HEK293 (cell line): ENCODE measurements around the gene SLC25A31.
A peak's percentile ranks its signal among the peaks of the same experiment; 100 is the strongest.

Source experiments
- HOXA7 ChIP-seq: sonication (generic); formaldehyde crosslinking; IDR thresholded peaks from 2 replicates; pipeline ENCODE4 v1.8.1; 2022; ENCODE audit warnings: missing genetic modification reagents, borderline replicate concordance
- KLF7 ChIP-seq: fragments of 450-650 bp; formaldehyde crosslinking; IDR thresholded peaks from 2 replicates; pipeline ENCODE4 v1.5.1; 2016; ENCODE audit warnings: missing biosample characterization, missing genetic modification characterization, borderline replicate concordance
- KLF9 ChIP-seq: fragments of 450-650 bp; formaldehyde crosslinking; IDR thresholded peaks from 2 replicates; pipeline ENCODE4 v1.5.1; 2016; ENCODE audit warnings: missing biosample characterization, missing genetic modification characterization, low read depth
- SP2 ChIP-seq: fragments of 450-650 bp; formaldehyde crosslinking; IDR thresholded peaks from 2 replicates; pipeline ENCODE4 v1.5.1; 2016; ENCODE audit warnings: missing biosample characterization, missing genetic modification characterization
- ZBTB1 ChIP-seq: fragments of 450-650 bp; formaldehyde crosslinking; IDR thresholded peaks from 2 replicates; pipeline ENCODE4 v1.5.1; 2016; ENCODE audit warnings: missing biosample characterization, missing genetic modification characterization
- ZBTB20 ChIP-seq: fragments of 450-650 bp; formaldehyde crosslinking; IDR thresholded peaks from 2 replicates; pipeline ENCODE4 v1.5.1; 2016; ENCODE audit warnings: missing biosample characterization, missing genetic modification characterization
- ZFP69B ChIP-seq: fragments of 450-650 bp; formaldehyde crosslinking; IDR thresholded peaks from 2 replicates; pipeline ENCODE4 v1.5.1; 2016; ENCODE audit warnings: missing biosample characterization, missing genetic modification characterization
- ZIC2 ChIP-seq: fragments of 450-650 bp; formaldehyde crosslinking; IDR thresholded peaks from 2 replicates; pipeline ENCODE4 v1.5.1; 2016; ENCODE audit warnings: missing biosample characterization, missing genetic modification characterization
- ZNF112 ChIP-seq: fragments of 450-650 bp; formaldehyde crosslinking; IDR thresholded peaks from 2 replicates; pipeline ENCODE4 v1.5.0; 2017; ENCODE audit warnings: missing biosample characterization, missing genetic modification characterization
- ZNF174 ChIP-seq: fragments of 450-650 bp; formaldehyde crosslinking; IDR thresholded peaks from 2 replicates; pipeline ENCODE4 v1.5.0; 2017; ENCODE audit warnings: missing biosample characterization, mild to moderate bottlenecking, missing genetic modification characterization
- ZNF19 ChIP-seq: fragments of 450-650 bp; formaldehyde crosslinking; IDR thresholded peaks from 2 replicates; pipeline ENCODE4; 2016; ENCODE audit warnings: missing biosample characterization, missing genetic modification characterization, low read depth
- ZNF2 ChIP-seq: fragments of 450-650 bp; formaldehyde crosslinking; IDR thresholded peaks from 2 replicates; pipeline ENCODE4 v1.5.1; 2016; ENCODE audit warnings: missing biosample characterization, missing genetic modification characterization
- ZNF214 ChIP-seq: fragments of 450-650 bp; formaldehyde crosslinking; IDR thresholded peaks from 2 replicates; pipeline ENCODE4 v1.5.1; 2017; ENCODE audit warnings: missing biosample characterization, mild to moderate bottlenecking, missing genetic modification characterization, borderline replicate concordance
- ZNF239 ChIP-seq: fragments of 450-650 bp; formaldehyde crosslinking; IDR thresholded peaks from 2 replicates; pipeline ENCODE4 v1.5.1; 2016; ENCODE audit warnings: missing biosample characterization, missing genetic modification characterization
- ZNF350 ChIP-seq: fragments of 450-650 bp; formaldehyde crosslinking; IDR thresholded peaks from 2 replicates; pipeline ENCODE4 v1.5.0; 2017; ENCODE audit warnings: missing biosample characterization, mild to moderate bottlenecking, missing genetic modification characterization
- ZNF354C ChIP-seq: fragments of 450-650 bp; formaldehyde crosslinking; IDR thresholded peaks from 2 replicates; pipeline ENCODE4 v1.5.1; 2016; ENCODE audit warnings: missing biosample characterization, missing genetic modification characterization, low read depth, borderline replicate concordance
- ZNF510 ChIP-seq: fragments of 450-650 bp; formaldehyde crosslinking; IDR thresholded peaks from 2 replicates; pipeline ENCODE4 v1.5.1; 2018; ENCODE audit warnings: mild to moderate bottlenecking, missing genetic modification characterization, missing biosample characterization; ENCODE audit not compliant: insufficient replicate concordance
- ZNF514 ChIP-seq: fragments of 450-650 bp; formaldehyde crosslinking; IDR thresholded peaks from 2 replicates; pipeline ENCODE4 v1.5.1; 2016; ENCODE audit warnings: missing biosample characterization, missing genetic modification characterization
- ZNF521 ChIP-seq: fragments of 450-650 bp; formaldehyde crosslinking; IDR thresholded peaks from 2 replicates; pipeline ENCODE4 v1.5.1; 2017; ENCODE audit warnings: missing biosample characterization, mild to moderate bottlenecking, missing genetic modification characterization
- ZNF530 ChIP-seq: fragments of 450-650 bp; formaldehyde crosslinking; IDR thresholded peaks from 2 replicates; pipeline ENCODE4 v1.5.1; 2016; ENCODE audit warnings: low read depth, missing biosample characterization, missing genetic modification characterization
- ZNF560 ChIP-seq: fragments of 450-650 bp; formaldehyde crosslinking; IDR thresholded peaks from 2 replicates; pipeline ENCODE4 v1.5.1; 2017; ENCODE audit warnings: missing biosample characterization, missing genetic modification characterization, borderline replicate concordance
- ZNF623 ChIP-seq: fragments of 450-650 bp; formaldehyde crosslinking; IDR thresholded peaks from 2 replicates; pipeline ENCODE4 v1.5.1; 2016; ENCODE audit warnings: missing biosample characterization, missing genetic modification characterization
- ZNF624 ChIP-seq: fragments of 450-650 bp; formaldehyde crosslinking; IDR thresholded peaks from 2 replicates; pipeline ENCODE4 v1.5.1; 2017; ENCODE audit warnings: missing biosample characterization, missing genetic modification characterization
- ZNF629 ChIP-seq: fragments of 450-650 bp; formaldehyde crosslinking; IDR thresholded peaks from 2 replicates; pipeline ENCODE4 v1.5.1; 2017; ENCODE audit warnings: missing biosample characterization, missing genetic modification characterization
- ZNF670 ChIP-seq: fragments of 450-650 bp; formaldehyde crosslinking; IDR thresholded peaks from 2 replicates; pipeline ENCODE4 v1.5.1; 2016; ENCODE audit warnings: missing biosample characterization, missing genetic modification characterization, low read depth
- ZNF677 ChIP-seq: fragments of 450-650 bp; IDR thresholded peaks from 2 replicates; pipeline ENCODE4 v1.5.0; 2018; ENCODE audit warnings: missing biosample characterization, mild to moderate bottlenecking, missing genetic modification characterization, moderate library complexity
- ZNF792 ChIP-seq: fragments of 450-650 bp; formaldehyde crosslinking; IDR thresholded peaks from 2 replicates; pipeline ENCODE4 v1.5.1; 2016; ENCODE audit warnings: missing biosample characterization, missing genetic modification characterization
- ZNF837 ChIP-seq: fragments of 450-650 bp; formaldehyde crosslinking; IDR thresholded peaks from 2 replicates; pipeline ENCODE4 v1.5.1; 2016; ENCODE audit warnings: missing biosample characterization, missing genetic modification characterization
- ZSCAN30 ChIP-seq: fragments of 450-650 bp; IDR thresholded peaks from 2 replicates; pipeline ENCODE4 v1.5.1; 2018; ENCODE audit warnings: missing biosample characterization, mild to moderate bottlenecking, missing genetic modification characterization, moderate library complexity
- TF ChIP-seq, protein P1 (sequence below): fragments of 450-650 bp; formaldehyde crosslinking; IDR thresholded peaks from 2 replicates; pipeline ENCODE4 v1.5.1; 2017; ENCODE audit warnings: missing biosample characterization, missing genetic modification characterization
- TF ChIP-seq, protein P2 (sequence below): fragments of 450-650 bp; formaldehyde crosslinking; IDR thresholded peaks from 2 replicates; pipeline ENCODE4; 2016; ENCODE audit warnings: missing biosample characterization, missing genetic modification characterization
- TF ChIP-seq, protein P3 (sequence below): fragments of 450-650 bp; formaldehyde crosslinking; IDR thresholded peaks from 2 replicates; pipeline ENCODE4 v1.5.1; 2016; ENCODE audit warnings: missing biosample characterization, missing genetic modification characterization
- TF ChIP-seq, protein P4 (sequence below): IDR thresholded peaks from 2 replicates; pipeline ENCODE4 v1.6.1; 2011; ENCODE audit warnings: mild to moderate bottlenecking, low read depth, low read length, borderline replicate concordance
- TF ChIP-seq, protein P5 (sequence below): sonication (generic); formaldehyde crosslinking; IDR thresholded peaks from 2 replicates; pipeline ENCODE4 v1.8.1; 2022; ENCODE audit warnings: mild to moderate bottlenecking, moderate library complexity, missing genetic modification reagents
- TF ChIP-seq, protein P6 (sequence below): fragments of 450-650 bp; formaldehyde crosslinking; IDR thresholded peaks from 2 replicates; pipeline ENCODE4 v1.5.1; 2016; ENCODE audit warnings: missing biosample characterization, missing genetic modification characterization

Gene SLC25A31

DNA sequence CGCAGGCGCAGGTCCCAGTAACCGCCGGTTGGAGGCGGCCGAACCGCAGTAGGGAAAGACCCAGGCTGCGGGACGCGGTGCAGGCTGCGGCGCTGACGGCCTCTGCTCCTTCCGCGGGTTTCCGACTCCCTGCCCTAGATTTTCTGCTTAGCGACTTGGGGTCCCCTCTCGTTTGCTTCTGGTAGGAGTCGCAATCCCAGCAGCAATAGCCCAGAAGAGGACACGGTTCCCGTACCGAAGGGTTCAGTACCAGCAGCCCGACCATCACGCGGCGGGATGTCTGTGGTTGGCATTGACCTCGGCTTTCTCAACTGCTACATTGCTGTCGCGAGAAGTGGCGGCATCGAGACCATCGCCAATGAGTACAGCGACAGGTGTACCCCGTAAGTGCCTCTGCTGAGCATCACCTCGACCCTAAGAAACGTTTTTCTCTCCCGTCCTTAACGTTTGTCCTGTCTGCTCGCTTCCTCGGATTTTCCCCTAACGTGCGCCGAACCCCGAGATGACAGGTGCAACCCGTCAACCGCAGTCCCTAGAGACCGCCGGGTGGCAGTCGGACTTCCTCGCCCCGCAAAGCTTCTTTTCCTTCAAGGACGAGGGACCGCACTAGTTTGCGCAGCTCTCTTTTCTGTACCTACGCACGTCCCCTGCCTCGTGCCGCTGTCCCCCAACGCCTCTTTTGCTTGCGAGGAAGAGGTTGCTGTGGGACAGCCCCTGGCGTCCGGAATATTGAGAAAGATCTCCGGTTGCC lies 52.2 kb downstream of the SLC25A31 start, which contains the start of gene HSPA4L (continued):
- TF ChIP-seq, protein P1, sequence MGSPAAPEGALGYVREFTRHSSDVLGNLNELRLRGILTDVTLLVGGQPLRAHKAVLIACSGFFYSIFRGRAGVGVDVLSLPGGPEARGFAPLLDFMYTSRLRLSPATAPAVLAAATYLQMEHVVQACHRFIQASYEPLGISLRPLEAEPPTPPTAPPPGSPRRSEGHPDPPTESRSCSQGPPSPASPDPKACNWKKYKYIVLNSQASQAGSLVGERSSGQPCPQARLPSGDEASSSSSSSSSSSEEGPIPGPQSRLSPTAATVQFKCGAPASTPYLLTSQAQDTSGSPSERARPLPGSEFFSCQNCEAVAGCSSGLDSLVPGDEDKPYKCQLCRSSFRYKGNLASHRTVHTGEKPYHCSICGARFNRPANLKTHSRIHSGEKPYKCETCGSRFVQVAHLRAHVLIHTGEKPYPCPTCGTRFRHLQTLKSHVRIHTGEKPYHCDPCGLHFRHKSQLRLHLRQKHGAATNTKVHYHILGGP (tag by site-specific recombination): no peak
- no peak for TF ChIP-seq ZNF837 (tag by site-specific recombination)
- no peak for TF ChIP-seq SP2 (tag by site-specific recombination)
- no peak for TF ChIP-seq ZNF514
- TF ChIP-seq ZNF560 (tag by site-specific recombination): no peak
- TF ChIP-seq ZNF792 (tag by site-specific recombination): no peak; the same call in 1 of the 2 replicates
- peak; percentile 66; the same call in 1 of the 2 replicates for TF ChIP-seq ZFP69B (tag by site-specific recombination)
- no peak for TF ChIP-seq ZNF354C (tag by site-specific recombination)
- no peak for TF ChIP-seq ZNF510 (tag by site-specific recombination)
- no peak for TF ChIP-seq ZNF174 (tag by site-specific recombination)
- 0 out of 2 replicates have a peak, but pooled peaks have one; percentile 6 for TF ChIP-seq ZNF623 (tag by site-specific recombination)
- no peak for TF ChIP-seq ZNF350 (tag by site-specific recombination)
- no peak for TF ChIP-seq ZNF670 (tag by site-specific recombination)
- TF ChIP-seq, protein P2, sequence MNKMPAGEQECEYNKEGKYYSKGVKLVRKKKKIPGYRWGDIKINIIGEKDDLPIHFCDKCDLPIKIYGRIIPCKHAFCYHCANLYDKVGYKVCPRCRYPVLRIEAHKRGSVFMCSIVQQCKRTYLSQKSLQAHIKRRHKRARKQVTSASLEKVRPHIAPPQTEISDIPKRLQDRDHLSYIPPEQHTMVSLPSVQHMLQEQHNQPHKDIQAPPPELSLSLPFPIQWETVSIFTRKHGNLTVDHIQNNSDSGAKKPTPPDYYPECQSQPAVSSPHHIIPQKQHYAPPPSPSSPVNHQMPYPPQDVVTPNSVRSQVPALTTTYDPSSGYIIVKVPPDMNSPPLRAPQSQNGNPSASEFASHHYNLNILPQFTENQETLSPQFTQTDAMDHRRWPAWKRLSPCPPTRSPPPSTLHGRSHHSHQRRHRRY: no peak
- TF ChIP-seq, protein P3, sequence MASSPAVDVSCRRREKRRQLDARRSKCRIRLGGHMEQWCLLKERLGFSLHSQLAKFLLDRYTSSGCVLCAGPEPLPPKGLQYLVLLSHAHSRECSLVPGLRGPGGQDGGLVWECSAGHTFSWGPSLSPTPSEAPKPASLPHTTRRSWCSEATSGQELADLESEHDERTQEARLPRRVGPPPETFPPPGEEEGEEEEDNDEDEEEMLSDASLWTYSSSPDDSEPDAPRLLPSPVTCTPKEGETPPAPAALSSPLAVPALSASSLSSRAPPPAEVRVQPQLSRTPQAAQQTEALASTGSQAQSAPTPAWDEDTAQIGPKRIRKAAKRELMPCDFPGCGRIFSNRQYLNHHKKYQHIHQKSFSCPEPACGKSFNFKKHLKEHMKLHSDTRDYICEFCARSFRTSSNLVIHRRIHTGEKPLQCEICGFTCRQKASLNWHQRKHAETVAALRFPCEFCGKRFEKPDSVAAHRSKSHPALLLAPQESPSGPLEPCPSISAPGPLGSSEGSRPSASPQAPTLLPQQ (tag by site-specific recombination): no peak; the same call in 1 of the 2 replicates
- TF ChIP-seq KLF9 (tag by site-specific recombination): peak; percentile 6; the same call in 1 of the 2 replicates
- TF ChIP-seq ZNF214 (tag by site-specific recombination): no peak
- TF ChIP-seq ZBTB1 (tag by site-specific recombination): no peak
- TF ChIP-seq ZNF2 (tag by site-specific recombination): peak; percentile 57; the same call in 1 of the 2 replicates
- no peak for TF ChIP-seq ZNF521
- TF ChIP-seq ZSCAN30: peak; percentile 59
- TF ChIP-seq, protein P4, sequence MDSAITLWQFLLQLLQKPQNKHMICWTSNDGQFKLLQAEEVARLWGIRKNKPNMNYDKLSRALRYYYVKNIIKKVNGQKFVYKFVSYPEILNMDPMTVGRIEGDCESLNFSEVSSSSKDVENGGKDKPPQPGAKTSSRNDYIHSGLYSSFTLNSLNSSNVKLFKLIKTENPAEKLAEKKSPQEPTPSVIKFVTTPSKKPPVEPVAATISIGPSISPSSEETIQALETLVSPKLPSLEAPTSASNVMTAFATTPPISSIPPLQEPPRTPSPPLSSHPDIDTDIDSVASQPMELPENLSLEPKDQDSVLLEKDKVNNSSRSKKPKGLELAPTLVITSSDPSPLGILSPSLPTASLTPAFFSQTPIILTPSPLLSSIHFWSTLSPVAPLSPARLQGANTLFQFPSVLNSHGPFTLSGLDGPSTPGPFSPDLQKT: no peak
- no peak for TF ChIP-seq ZNF112
- no peak for TF ChIP-seq ZNF530 (tag by site-specific recombination)
- TF ChIP-seq KLF7 (tag by site-specific recombination): no peak
- no peak; the same call in 1 of the 2 replicates for TF ChIP-seq ZIC2 (tag by site-specific recombination)
- TF ChIP-seq, protein P5, sequence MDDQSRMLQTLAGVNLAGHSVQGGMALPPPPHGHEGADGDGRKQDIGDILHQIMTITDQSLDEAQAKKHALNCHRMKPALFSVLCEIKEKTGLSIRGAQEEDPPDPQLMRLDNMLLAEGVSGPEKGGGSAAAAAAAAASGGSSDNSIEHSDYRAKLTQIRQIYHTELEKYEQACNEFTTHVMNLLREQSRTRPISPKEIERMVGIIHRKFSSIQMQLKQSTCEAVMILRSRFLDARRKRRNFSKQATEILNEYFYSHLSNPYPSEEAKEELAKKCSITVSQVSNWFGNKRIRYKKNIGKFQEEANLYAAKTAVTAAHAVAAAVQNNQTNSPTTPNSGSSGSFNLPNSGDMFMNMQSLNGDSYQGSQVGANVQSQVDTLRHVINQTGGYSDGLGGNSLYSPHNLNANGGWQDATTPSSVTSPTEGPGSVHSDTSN (CRISPR knock-in tag): 0 out of 2 replicates have a peak, but pooled peaks have one; percentile 15
- TF ChIP-seq ZNF239 (tag by site-specific recombination): no peak
- TF ChIP-seq ZBTB20 (tag by site-specific recombination): peak; percentile 65; the same call in 1 of the 2 replicates
- no peak for TF ChIP-seq ZNF624 (tag by site-specific recombination)
- TF ChIP-seq ZNF629 (tag by site-specific recombination): no peak
- TF ChIP-seq, protein P6, sequence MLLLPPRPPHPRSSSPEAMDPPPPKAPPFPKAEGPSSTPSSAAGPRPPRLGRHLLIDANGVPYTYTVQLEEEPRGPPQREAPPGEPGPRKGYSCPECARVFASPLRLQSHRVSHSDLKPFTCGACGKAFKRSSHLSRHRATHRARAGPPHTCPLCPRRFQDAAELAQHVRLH (tag by site-specific recombination): no peak
- TF ChIP-seq ZNF677: no peak
- TF ChIP-seq HOXA7 (CRISPR knock-in tag): no peak
- no peak for TF ChIP-seq ZNF19
